Prostate gland (tissue), 2 donors: ENCODE measurements around the gene POLA2.

Experiments
- CTCF ChIP-seq, 4 experiments: fragments of 200-600 bp in 2 of 4; fragments of 450-650 bp in 2 of 4; sonication (generic) in 2 of 4; IDR thresholded peaks; 1 replicate in 3 of 4; 2 replicates in 1 of 4; pipeline ENCODE4 v1.5.1; 2016 to 2019; ENCODE audit warnings: antibody characterized with exemption in 4 of 4, mild to moderate bottlenecking in 2 of 4, moderate library complexity in 2 of 4
- POLR2A ChIP-seq: fragments of 450-650 bp; IDR thresholded peaks from one replicate; pipeline ENCODE4 v1.6.1; 2016; ENCODE audit warnings: antibody characterized with exemption, mild to moderate bottlenecking

GRCh38 chr11:65314501-65315203 lies 52.9 kb downstream of the POLA2 start, which contains the start of gene CDC42EP2:
- TF ChIP-seq CTCF (IDR thresholded peaks at IDR 0.05) (peak in 2 of 4 experiments; percentile 21 to 41), POLR2A (peak; percentile 77)
